ENCODE results near the gene MED27.

The MED27 gene

DNA sequence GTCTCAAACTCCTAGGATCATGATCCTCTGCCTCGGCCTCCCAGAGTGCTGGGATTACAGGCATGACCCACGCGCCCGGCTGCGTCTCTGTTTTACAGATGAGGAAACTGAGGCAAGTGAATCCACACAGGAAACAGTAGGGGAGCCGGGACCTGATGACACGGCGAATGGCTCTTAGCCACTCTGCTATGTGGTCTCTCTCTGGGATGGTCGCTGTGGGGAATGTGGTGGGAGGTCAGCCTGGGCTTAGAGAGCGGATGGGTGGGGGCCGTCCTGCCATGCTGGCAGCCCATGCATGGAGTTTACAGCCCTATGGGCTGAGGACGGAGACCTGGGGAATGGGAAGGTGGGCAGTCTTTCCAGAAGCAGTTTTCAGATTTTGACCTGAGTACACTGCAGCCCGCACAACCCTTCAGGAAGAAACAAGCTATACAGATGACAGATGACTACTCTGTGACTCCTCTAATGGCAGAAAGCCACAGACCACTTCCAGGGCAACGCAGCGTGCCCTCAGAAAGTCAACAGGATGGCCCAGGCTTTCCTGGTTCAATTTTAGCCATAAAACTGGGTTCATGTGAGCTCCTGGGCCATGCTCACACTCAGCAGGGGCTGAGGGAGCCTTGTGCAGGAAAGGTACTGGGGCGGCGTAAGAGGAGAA lies 203.7 kb downstream of the MED27 start:
- Histone ChIP-seq H3K4me1 (ENCODE audit: insufficient read depth, low read length) (peaks cover 5% of the 10 kb centered on the region), H3K27ac (ENCODE audit: low read depth, low read length) (no peak overlapping the region), H3K9me3 (ENCODE audit: insufficient read depth, low read depth, low read length) (no peaks in the 10 kb centered on the region), H3K9ac (ENCODE audit: low read depth, low read length) (no peak overlapping the region), H3K4me3 (ENCODE audit: low read length) (no peak overlapping the region), H3K36me3 (ENCODE audit: insufficient read depth, low read length) (no peaks in the 10 kb centered on the region), H3K27me3 (ENCODE audit: insufficient read depth, low read length) (no peaks in the 10 kb centered on the region)
- 95% methylated on average over 17 of the region's 17 CpGs for WGBS

DNA sequence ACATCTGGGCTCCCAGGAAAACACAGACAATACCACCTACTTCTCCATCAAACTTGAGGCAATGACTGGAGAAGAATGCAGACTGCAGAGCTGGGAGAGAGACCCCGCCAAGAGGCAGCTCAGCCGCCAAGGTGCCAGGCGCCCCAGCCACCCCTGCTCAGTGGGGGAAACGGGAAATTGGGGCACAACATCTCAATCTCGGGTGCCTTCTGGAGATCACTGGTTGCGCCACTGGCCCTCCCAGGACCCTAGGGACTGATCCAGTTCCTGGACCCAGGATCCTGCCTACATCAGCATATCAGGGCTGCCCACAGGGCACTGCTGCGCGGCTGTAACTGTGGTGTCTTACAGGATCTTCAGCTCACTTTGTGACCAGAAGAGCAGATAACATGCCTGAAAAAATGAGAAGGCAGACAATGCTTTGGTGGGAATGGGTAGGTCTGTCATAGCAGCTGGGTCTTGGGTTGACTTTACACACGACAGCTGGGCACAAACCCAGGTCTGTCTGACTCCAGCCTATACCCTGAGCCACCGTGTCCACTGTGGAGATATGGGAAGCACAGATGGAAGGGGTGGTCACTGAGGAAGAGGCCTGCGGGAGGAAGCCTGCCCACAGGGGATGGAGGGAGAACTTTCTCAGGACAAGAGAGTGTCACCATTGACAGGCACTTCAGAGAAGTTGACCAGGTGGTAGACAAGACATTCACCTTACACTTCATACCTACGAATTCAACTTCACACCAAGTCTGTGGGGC lies 204.6 kb downstream of the MED27 start:
- Histone ChIP-seq H3K36me3 (ENCODE audit: insufficient read depth, low read length) (no peaks in the 10 kb centered on the region), H3K4me1 (ENCODE audit: insufficient read depth, low read length) (peaks cover under 1% of the 10 kb centered on the region), H3K9me3 (ENCODE audit: insufficient read depth, low read depth, low read length) (no peaks in the 10 kb centered on the region), H3K27ac (ENCODE audit: low read depth, low read length) (no peak overlapping the region), H3K27me3 (ENCODE audit: insufficient read depth, low read length) (no peaks in the 10 kb centered on the region), H3K9ac (ENCODE audit: low read depth, low read length) (no peak overlapping the region), H3K4me3 (ENCODE audit: low read length) (no peak overlapping the region)
- WGBS: 94% methylated on average over 12 of the region's 12 CpGs

- Histone ChIP-seq H3K27ac (ENCODE audit: low read depth, low read length) (no peak overlapping the region), H3K4me1 (ENCODE audit: insufficient read depth, low read length) (peaks cover 7% of the 10 kb centered on the region), H3K36me3 (ENCODE audit: insufficient read depth, low read length) (no peaks in the 10 kb centered on the region), H3K4me3 (ENCODE audit: low read length) (no peak overlapping the region), H3K9me3 (ENCODE audit: insufficient read depth, low read depth, low read length) (no peaks in the 10 kb centered on the region), H3K27me3 (ENCODE audit: insufficient read depth, low read length) (no peaks in the 10 kb centered on the region), H3K9ac (ENCODE audit: low read depth, low read length) (no peak overlapping the region)
- WGBS: 81% methylated on average over 12 of the region's 12 CpGs
Observed at GRCh38 chr9:131874447-131874846, 205.2 kb downstream of the MED27 start.

- H3K27me3 ChIP-seq (ENCODE audit: insufficient read depth, low read length): no peaks in the 10 kb centered on the region
- peaks cover 11% of the 10 kb centered on the region for H3K4me1 ChIP-seq (ENCODE audit: insufficient read depth, low read length)
- no peak overlapping the region for H3K9ac ChIP-seq (ENCODE audit: low read depth, low read length)
- no peak overlapping the region for H3K4me3 ChIP-seq (ENCODE audit: low read length)
- WGBS: 90% methylated on average over 13 of the region's 13 CpGs
- H3K27ac ChIP-seq (ENCODE audit: low read depth, low read length): no peak overlapping the region
- H3K36me3 ChIP-seq (ENCODE audit: insufficient read depth, low read length): no peaks in the 10 kb centered on the region
- no peaks in the 10 kb centered on the region for H3K9me3 ChIP-seq (ENCODE audit: insufficient read depth, low read depth, low read length)
Observed at GRCh38 chr9:131873891-131874440, 205.7 kb downstream of the MED27 start.

DNA sequence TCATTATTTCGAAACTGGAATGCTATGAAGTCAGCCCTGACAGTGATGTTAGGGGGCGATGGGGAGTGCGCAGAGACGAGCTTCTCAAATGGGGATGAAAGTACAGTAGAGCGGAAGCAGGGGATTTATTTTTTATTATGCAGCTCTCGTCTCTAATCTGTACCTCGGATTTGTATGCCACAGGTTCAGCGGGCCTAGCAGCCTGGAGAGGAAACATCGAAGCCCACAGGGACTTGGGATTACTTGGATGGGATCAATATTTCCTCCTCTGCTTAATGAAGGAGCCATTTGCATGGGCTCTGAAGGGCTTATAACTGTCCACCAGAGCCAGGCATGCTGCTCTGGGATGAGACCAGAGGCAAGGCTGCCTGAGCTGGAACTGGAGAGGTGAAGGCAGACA lies 206.3 kb downstream of the MED27 start:
- H3K27me3 ChIP-seq (ENCODE audit: insufficient read depth, low read length): no peaks in the 10 kb centered on the region
- H3K9ac ChIP-seq (ENCODE audit: low read depth, low read length): no peak overlapping the region
- H3K4me1 ChIP-seq (ENCODE audit: insufficient read depth, low read length): peaks cover 15% of the 10 kb centered on the region
- 91% methylated on average over 9 of the region's 9 CpGs for WGBS
- no peak overlapping the region for H3K4me3 ChIP-seq (ENCODE audit: low read length)
- no peaks in the 10 kb centered on the region for H3K36me3 ChIP-seq (ENCODE audit: insufficient read depth, low read length)
- no peak overlapping the region for H3K27ac ChIP-seq (ENCODE audit: low read depth, low read length)
- no peaks in the 10 kb centered on the region for H3K9me3 ChIP-seq (ENCODE audit: insufficient read depth, low read depth, low read length)

- no peaks in the 10 kb centered on the region for H3K27me3 ChIP-seq (ENCODE audit: insufficient read depth, low read length)
- 92% methylated on average over 4 of the region's 4 CpGs for WGBS
- peaks cover 15% of the 10 kb centered on the region for H3K4me1 ChIP-seq (ENCODE audit: insufficient read depth, low read length)
- H3K9ac ChIP-seq (ENCODE audit: low read depth, low read length): no peak overlapping the region
- no peak overlapping the region for H3K27ac ChIP-seq (ENCODE audit: low read depth, low read length)
- no peak overlapping the region for H3K4me3 ChIP-seq (ENCODE audit: low read length)
- no peaks in the 10 kb centered on the region for H3K36me3 ChIP-seq (ENCODE audit: insufficient read depth, low read length)
- no peaks in the 10 kb centered on the region for H3K9me3 ChIP-seq (ENCODE audit: insufficient read depth, low read depth, low read length)
Observed at GRCh38 chr9:131872702-131873101, 207.0 kb downstream of the MED27 start.

DNA sequence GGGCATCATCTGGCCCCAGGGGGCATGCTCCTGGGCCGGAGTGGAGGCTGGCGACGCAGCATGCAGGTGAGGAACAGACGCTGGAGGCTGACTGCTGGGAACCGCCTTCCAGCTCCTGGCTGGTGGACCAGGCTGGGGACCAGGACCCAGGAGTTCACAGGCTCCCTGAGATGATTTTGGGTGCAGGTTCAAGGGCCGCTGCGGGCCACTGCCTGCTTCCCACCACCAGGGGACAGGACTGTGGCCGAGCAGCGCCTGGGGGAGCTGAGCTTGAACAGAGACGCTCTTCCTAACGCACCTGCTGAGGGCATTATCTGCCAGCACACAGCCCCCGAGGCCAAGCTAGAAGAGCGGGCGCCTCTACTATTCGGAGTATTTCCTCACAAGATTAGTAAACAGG lies 207.7 kb downstream of the MED27 start:
- no peaks in the 10 kb centered on the region for H3K9me3 ChIP-seq (ENCODE audit: insufficient read depth, low read depth, low read length)
- H3K27me3 ChIP-seq (ENCODE audit: insufficient read depth, low read length): no peaks in the 10 kb centered on the region
- no peaks in the 10 kb centered on the region for H3K36me3 ChIP-seq (ENCODE audit: insufficient read depth, low read length)
- H3K4me1 ChIP-seq (ENCODE audit: insufficient read depth, low read length): peaks cover 15% of the 10 kb centered on the region
- WGBS: 78% methylated on average over 15 of the region's 15 CpGs
- H3K4me3 ChIP-seq (ENCODE audit: low read length): no peak overlapping the region
- no peak overlapping the region for H3K9ac ChIP-seq (ENCODE audit: low read depth, low read length)
- H3K27ac ChIP-seq (ENCODE audit: low read depth, low read length): no peak overlapping the region

DNA sequence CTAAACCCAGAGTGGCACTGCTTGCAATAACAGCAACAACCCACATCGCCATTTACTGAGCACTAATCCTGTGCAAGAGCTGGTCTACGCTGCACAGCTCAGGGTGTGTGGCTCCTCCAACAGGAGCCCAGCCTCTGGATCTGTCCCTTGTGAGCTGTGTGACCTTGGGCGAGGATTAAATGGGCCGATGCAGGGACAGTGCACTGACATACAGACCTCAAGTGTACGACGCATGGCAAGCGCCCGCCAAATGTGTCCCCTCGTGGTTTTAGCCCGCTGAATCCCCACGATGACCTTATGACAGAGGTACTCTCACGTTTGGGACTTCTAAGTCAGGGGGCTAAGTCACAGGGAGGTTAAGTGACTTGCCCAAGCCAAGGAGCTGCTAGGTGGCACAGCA lies 209.5 kb downstream of the MED27 start:
- no peaks in the 10 kb centered on the region for H3K36me3 ChIP-seq (ENCODE audit: insufficient read depth, low read length)
- no peak overlapping the region for H3K27ac ChIP-seq (ENCODE audit: low read depth, low read length)
- no peak overlapping the region for H3K9ac ChIP-seq (ENCODE audit: low read depth, low read length)
- no peaks in the 10 kb centered on the region for H3K27me3 ChIP-seq (ENCODE audit: insufficient read depth, low read length)
- H3K4me1 ChIP-seq (ENCODE audit: insufficient read depth, low read length): peaks cover 15% of the 10 kb centered on the region
- 90% methylated on average over 12 of the region's 12 CpGs for WGBS
- H3K4me3 ChIP-seq (ENCODE audit: low read length): no peak overlapping the region
- H3K9me3 ChIP-seq (ENCODE audit: insufficient read depth, low read depth, low read length): no peaks in the 10 kb centered on the region

DNA sequence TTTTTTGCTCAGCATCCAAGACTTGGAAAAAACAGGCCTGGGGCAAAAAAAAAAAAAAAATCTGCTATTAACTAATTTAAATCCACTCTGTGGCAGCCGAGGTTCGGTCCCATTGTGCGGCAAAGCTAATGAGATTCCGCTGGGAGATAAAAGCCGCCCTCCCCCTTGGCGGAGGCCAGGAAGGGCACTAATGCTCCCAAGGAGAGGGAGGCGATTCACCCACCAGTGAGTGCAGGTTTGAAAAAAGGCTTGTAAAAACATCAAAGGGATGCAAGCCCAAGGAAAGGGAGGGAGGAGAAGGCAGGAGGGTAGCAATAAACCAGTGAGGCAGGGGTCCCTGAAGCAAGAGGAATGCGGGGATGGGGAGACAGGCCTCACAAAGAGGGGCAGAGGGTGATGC lies 210.3 kb downstream of the MED27 start:
- no peaks in the 10 kb centered on the region for H3K36me3 ChIP-seq (ENCODE audit: insufficient read depth, low read length)
- peaks cover 15% of the 10 kb centered on the region for H3K4me1 ChIP-seq (ENCODE audit: insufficient read depth, low read length)
- H3K27ac ChIP-seq (ENCODE audit: low read depth, low read length): peak overlapping the region; percentile 31; the same call in 1 of the 2 replicates
- no peaks in the 10 kb centered on the region for H3K9me3 ChIP-seq (ENCODE audit: insufficient read depth, low read depth, low read length)
- H3K4me3 ChIP-seq (ENCODE audit: low read length): no peak overlapping the region
- no peak overlapping the region for H3K9ac ChIP-seq (ENCODE audit: low read depth, low read length)
- no peaks in the 10 kb centered on the region for H3K27me3 ChIP-seq (ENCODE audit: insufficient read depth, low read length)
- WGBS: 8% methylated on average over 8 of the region's 8 CpGs

DNA sequence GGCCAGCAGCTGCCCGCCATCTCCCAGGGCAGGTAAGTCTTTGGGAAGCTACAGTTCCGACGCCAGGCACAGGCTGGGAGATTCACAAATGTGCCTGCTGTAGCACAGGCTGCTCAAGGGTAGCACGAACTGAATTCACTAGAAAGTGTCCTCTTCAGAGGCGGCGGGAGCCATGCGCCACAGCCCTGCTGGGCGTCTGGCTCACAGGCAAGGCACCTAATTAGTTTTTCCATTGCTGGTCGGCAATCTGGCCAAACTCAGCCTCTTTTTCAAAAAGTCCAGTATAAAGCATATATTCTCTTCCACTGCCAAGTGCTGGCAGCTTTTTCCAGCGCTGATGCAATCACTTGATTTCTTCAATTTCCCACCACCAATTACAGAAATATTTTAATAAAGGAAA lies 210.9 kb downstream of the MED27 start:
- Histone ChIP-seq H3K27me3 (ENCODE audit: insufficient read depth, low read length) (no peaks in the 10 kb centered on the region), H3K9me3 (ENCODE audit: insufficient read depth, low read depth, low read length) (no peaks in the 10 kb centered on the region), H3K36me3 (ENCODE audit: insufficient read depth, low read length) (no peaks in the 10 kb centered on the region), H3K27ac (ENCODE audit: low read depth, low read length) (peak overlapping the region; percentile 31; the same call in 1 of the 2 replicates), H3K4me1 (ENCODE audit: insufficient read depth, low read length) (peaks cover 15% of the 10 kb centered on the region), H3K4me3 (ENCODE audit: low read length) (no peak overlapping the region), H3K9ac (ENCODE audit: low read depth, low read length) (no peak overlapping the region)
- 69% methylated on average over 10 of the region's 10 CpGs for WGBS

GRCh38 chr9:131867611-131868192 lies 212.0 kb downstream of the MED27 start:
- WGBS: 82% methylated on average over 5 of the region's 6 CpGs
- Histone ChIP-seq H3K4me3 (ENCODE audit: low read length) (no peak overlapping the region), H3K9ac (ENCODE audit: low read depth, low read length) (no peak overlapping the region), H3K36me3 (ENCODE audit: insufficient read depth, low read length) (no peaks in the 10 kb centered on the region), H3K27ac (ENCODE audit: low read depth, low read length) (no peak overlapping the region), H3K4me1 (ENCODE audit: insufficient read depth, low read length) (peaks cover 15% of the 10 kb centered on the region), H3K9me3 (ENCODE audit: insufficient read depth, low read depth, low read length) (no peaks in the 10 kb centered on the region), H3K27me3 (ENCODE audit: insufficient read depth, low read length) (no peaks in the 10 kb centered on the region)

All from HUES64 (cell line).